MM.1S (cell line): ENCODE results near the gene KSR1.

Experiments used
- EZH2 ChIP-seq: fragments of 300-600 bp; sonication (generic); optimal IDR thresholded peaks from 2 replicates; pipeline ENCODE3; 2017; ENCODE audit warnings: low read depth, mild to moderate bottlenecking, antibody characterized with exemption, low read length, mixed read lengths
- EZH2phosphoT487 ChIP-seq: fragments of 300-600 bp; sonication (generic); IDR thresholded peaks from 2 replicates; pipeline ENCODE4 v1.6.1; 2018; ENCODE audit warnings: antibody characterized with exemption, low read length
- TF ChIP-seq, protein P1 (sequence below): fragments of 300-600 bp; sonication (generic); IDR thresholded peaks from 2 replicates; pipeline ENCODE4 v1.5.1; 2016; ENCODE audit warnings: antibody characterized with exemption, low read length, mixed read lengths

DNA sequence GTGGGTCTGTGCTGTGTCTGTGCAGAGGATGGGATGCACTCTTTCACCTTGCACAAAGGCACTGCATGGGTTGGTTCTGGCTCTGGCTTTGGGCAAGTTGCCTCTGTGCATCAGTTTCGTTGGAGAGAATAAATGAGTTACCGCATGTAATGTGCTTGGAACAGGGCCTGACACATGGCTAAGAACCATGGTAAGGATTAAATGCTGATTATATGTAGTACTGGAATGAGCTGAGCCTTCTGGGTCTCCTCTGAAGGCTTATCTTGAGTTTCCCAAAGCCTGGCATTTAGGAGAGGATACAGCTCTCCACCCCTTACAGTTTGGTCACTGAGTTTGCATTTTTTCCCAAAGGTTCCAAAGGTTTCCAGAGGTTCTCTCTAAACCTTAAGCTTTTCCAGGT lies 69.1 kb downstream of the KSR1 start:
- TF ChIP-seq EZH2 (no peak), EZH2phosphoT487 (no peak)
- TF ChIP-seq, protein P1, sequence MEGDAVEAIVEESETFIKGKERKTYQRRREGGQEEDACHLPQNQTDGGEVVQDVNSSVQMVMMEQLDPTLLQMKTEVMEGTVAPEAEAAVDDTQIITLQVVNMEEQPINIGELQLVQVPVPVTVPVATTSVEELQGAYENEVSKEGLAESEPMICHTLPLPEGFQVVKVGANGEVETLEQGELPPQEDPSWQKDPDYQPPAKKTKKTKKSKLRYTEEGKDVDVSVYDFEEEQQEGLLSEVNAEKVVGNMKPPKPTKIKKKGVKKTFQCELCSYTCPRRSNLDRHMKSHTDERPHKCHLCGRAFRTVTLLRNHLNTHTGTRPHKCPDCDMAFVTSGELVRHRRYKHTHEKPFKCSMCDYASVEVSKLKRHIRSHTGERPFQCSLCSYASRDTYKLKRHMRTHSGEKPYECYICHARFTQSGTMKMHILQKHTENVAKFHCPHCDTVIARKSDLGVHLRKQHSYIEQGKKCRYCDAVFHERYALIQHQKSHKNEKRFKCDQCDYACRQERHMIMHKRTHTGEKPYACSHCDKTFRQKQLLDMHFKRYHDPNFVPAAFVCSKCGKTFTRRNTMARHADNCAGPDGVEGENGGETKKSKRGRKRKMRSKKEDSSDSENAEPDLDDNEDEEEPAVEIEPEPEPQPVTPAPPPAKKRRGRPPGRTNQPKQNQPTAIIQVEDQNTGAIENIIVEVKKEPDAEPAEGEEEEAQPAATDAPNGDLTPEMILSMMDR = no peak
